Mucosa of descending colon (tissue), 3 donors: ENCODE data around the gene TAOK1. TPM values are rescaled to one million over a fixed set of nuclear protein-coding genes. Genes with fewer than 3 reads are reported as not detected.

Experiments used
- ATAC-seq: fragments of 200-7000 bp; cut with Tn5 transposase; one replicate; pipeline ENCODE4 v1.9.1; 2020; ENCODE audit warnings: mild to moderate bottlenecking, moderate library complexity
- DNase-seq, 3 donors: peaks; one replicate each; pipeline ENCODE4 v3.0.0-alpha.2; 2020
- H3K36me3 ChIP-seq: fragments of 200-600 bp; one replicate; pipeline ENCODE4 v1.8.0; 2021; ENCODE audit warnings: low read depth, mild to moderate bottlenecking
- H3K4me1 ChIP-seq: fragments of 200-600 bp; one replicate; pipeline ENCODE4 v1.8.0; 2021; ENCODE audit warnings: low read depth, mild to moderate bottlenecking
- H3K4me3 ChIP-seq: fragments of 200-600 bp; one replicate; pipeline ENCODE4 v1.8.0; 2021; ENCODE audit warnings: mild to moderate bottlenecking
- H3K9me3 ChIP-seq: fragments of 200-600 bp; one replicate; pipeline ENCODE4 v1.8.0; 2021; ENCODE audit warnings: mild to moderate bottlenecking
- intact Hi-C, 2 donors: fragments of 100-400 bp; cut with DNase I in 1 of 2; cut with micrococcal nuclease in 1 of 2; formaldehyde crosslinking; loops; one replicate each; pipeline versions ENCODE4 v1.11.0 to v1.11.1; 2022; cut with DNase I, micrococcal nuclease
- total RNA-seq, 3 donors: library from RNA; stranded (reverse); fragmentation: NEBNext Ultra II Directional in 2 of 3; extraction: Animal tissue kit (Norgen Biotek cat#: 25700) in 2 of 3; gene quantifications; one replicate each; pipeline versions ENCODE4 v1.2.1 to v1.2.4, GENCODE V29; 2021 to 2023
- TF ChIP-seq, protein P1 (sequence below): fragments of 200-600 bp; IDR thresholded peaks from one replicate; pipeline ENCODE4 v1.8.0; 2022; ENCODE audit warnings: antibody characterized with exemption, mild to moderate bottlenecking
- donor health status: DM: no; HTN: no; CAD: no; lungs with moderate emphysema.
- donor health status: DM: no; HTN: no; CAD: no.
- donor health status: DM: no; HTN: yes; CAD: no.

Gene TAOK1
- total RNA-seq, 3 donors from 2014 or later, result 50.0 to 76.3 (median 52.1) TPM

DNA sequence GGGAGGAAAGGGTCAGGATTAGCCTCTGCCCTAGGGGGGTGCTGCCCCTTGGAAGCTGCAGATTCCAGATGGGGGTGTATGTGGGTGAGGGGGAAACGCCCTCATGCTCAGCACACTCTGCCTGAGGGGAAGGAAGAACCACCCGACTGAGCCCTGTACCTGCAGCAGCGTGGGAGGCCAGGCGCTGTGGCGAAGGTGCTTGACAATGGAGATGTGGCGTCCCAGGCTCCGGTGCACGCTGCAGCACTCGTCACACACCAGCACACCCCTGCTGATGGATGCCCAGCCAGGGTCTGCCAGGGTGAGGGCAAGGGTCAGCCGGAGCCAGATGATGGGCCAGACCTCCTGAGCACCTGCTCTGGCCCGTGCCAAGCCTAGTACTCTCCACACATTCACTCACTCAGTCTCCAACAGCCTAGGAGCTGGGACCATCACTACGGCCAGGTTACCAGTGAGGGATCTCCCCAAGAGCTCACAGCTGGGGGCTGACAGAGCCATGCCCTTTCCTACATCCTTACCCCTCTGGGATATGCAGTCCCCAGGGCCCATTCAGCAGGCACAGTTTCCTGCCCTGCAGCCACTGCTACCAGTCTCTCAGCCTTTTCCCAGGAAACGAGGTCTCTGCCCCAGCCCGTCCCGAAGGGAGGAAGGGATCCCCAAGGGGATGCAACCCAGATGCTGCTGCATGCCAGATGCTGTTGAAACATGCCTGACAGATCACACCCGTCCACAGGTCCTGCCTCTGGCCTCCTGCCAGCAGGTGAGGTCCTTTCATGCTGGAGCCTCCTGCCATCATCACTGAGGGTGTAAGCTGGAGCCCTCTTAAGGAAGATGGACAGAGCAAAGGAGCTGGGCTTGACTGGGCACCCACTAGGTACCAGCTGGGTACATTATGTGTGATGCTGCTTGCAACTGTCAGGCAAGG, 193.4 kb downstream of the TAOK1 start:
- H3K4me1 ChIP-seq, result peaks cover 11% of the 10 kb centered on the region
- ATAC-seq, result no peak

GRCh38 chr17:29584452-29585079, 194.4 kb downstream of the TAOK1 start:
- Histone ChIP-seq H3K9me3 (no peaks in the 10 kb centered on the region), H3K36me3 (no peaks in the 10 kb centered on the region), H3K4me3 (no peak overlapping the region), H3K4me1 (peaks cover 11% of the 10 kb centered on the region)
- intact Hi-C loops, result no loop called here
- TF ChIP-seq, protein P1, sequence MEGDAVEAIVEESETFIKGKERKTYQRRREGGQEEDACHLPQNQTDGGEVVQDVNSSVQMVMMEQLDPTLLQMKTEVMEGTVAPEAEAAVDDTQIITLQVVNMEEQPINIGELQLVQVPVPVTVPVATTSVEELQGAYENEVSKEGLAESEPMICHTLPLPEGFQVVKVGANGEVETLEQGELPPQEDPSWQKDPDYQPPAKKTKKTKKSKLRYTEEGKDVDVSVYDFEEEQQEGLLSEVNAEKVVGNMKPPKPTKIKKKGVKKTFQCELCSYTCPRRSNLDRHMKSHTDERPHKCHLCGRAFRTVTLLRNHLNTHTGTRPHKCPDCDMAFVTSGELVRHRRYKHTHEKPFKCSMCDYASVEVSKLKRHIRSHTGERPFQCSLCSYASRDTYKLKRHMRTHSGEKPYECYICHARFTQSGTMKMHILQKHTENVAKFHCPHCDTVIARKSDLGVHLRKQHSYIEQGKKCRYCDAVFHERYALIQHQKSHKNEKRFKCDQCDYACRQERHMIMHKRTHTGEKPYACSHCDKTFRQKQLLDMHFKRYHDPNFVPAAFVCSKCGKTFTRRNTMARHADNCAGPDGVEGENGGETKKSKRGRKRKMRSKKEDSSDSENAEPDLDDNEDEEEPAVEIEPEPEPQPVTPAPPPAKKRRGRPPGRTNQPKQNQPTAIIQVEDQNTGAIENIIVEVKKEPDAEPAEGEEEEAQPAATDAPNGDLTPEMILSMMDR, result no peak
- peak in 2 of 3 donors; percentile 36 to 46 for DNase-seq
- no peak for ATAC-seq

More for the DNA sequence above, 193.4 kb downstream of the TAOK1 start:
- intact Hi-C loops, result no loop called here
- Histone ChIP-seq H3K36me3 (no peaks in the 10 kb centered on the region), H3K4me3 (no peak overlapping the region), H3K9me3 (no peaks in the 10 kb centered on the region)
- TF ChIP-seq, protein P1, result no peak
- peak in 2 of 3 donors; percentile 30 to 50 for DNase-seq

GRCh38 chr17:29585080-29585751, 195.1 kb downstream of the TAOK1 start:
- H3K36me3 ChIP-seq, result no peaks in the 10 kb centered on the region
- TF ChIP-seq, protein P1, result no peak
- peak in 1 of 3 donors; percentile 31 for DNase-seq
- no peaks in the 10 kb centered on the region for H3K9me3 ChIP-seq
- peaks cover 15% of the 10 kb centered on the region for H3K4me1 ChIP-seq
- no peak overlapping the region for H3K4me3 ChIP-seq
- intact Hi-C loops, result no loop called here
- ATAC-seq, result no peak

GRCh38 chr17:29586676-29587469, 196.7 kb downstream of the TAOK1 start:
- ATAC-seq (no peak), DNase-seq (peak in 1 of 3 donors; percentile 28)
- Histone ChIP-seq H3K36me3 (no peaks in the 10 kb centered on the region), H3K4me3 (no peak overlapping the region), H3K4me1 (peaks cover 32% of the 10 kb centered on the region), H3K9me3 (no peaks in the 10 kb centered on the region)
- TF ChIP-seq, protein P1, result no peak
- intact Hi-C loops, result no loop called here

- TF ChIP-seq, protein P1, result no peak
- Histone ChIP-seq H3K9me3 (no peaks in the 10 kb centered on the region), H3K4me1 (peaks cover 39% of the 10 kb centered on the region), H3K4me3 (no peak overlapping the region), H3K36me3 (no peaks in the 10 kb centered on the region)
- no peak for ATAC-seq
- intact Hi-C loops, result no loop called here
- DNase-seq, result no peak
These were observed 197.4 kb downstream of the TAOK1 start for GRCh38 chr17:29587591-29587990.
